Duodenal mucosa (tissue), 2 donors: Measurements from ENCODE around the gene C1orf210.

Experiments
- H3K27ac ChIP-seq: one replicate; pipeline ENCODE4 v1.7.0; 2013; ENCODE audit warnings: low read depth, low read length
- H3K27me3 ChIP-seq, 2 donors: one replicate each; pipeline ENCODE4 v1.7.0; 2013; ENCODE audit warnings: low read length in 2 of 2, control low read depth in 1 of 2; ENCODE audit not compliant: insufficient read depth in 2 of 2, control insufficient read depth in 1 of 2
- H3K36me3 ChIP-seq, 2 donors: one replicate each; pipeline ENCODE4 v1.7.0; 2013; ENCODE audit warnings: low read length in 2 of 2, control low read depth in 1 of 2; ENCODE audit not compliant: insufficient read depth in 2 of 2, control insufficient read depth in 1 of 2
- H3K4me1 ChIP-seq, 2 donors: one replicate each; pipeline ENCODE4 v1.7.0; 2013; ENCODE audit warnings: low read length in 2 of 2, control low read depth in 1 of 2; ENCODE audit not compliant: insufficient read depth in 2 of 2, control insufficient read depth in 1 of 2
- H3K4me3 ChIP-seq, 2 donors: one replicate each; pipeline ENCODE4 v1.7.0; 2013; ENCODE audit warnings: low read length in 2 of 2, low read depth in 1 of 2
- H3K9ac ChIP-seq, 2 donors: one replicate each; pipeline ENCODE4 v1.7.0; 2013; ENCODE audit warnings: low read length in 2 of 2, low read depth in 1 of 2
- H3K9me3 ChIP-seq, 2 donors: one replicate each; pipeline ENCODE4 v1.7.0; 2013; ENCODE audit warnings: low read length in 2 of 2, control low read depth in 1 of 2; ENCODE audit not compliant: control insufficient read depth in 1 of 2

C1orf210 gene

GRCh38 chr1:43274804-43275180 lies 10.6 kb downstream of the C1orf210 start:
- no peaks in the 10 kb centered on the region for H3K36me3 ChIP-seq
- peak overlapping the region in 1 of 2 donors; percentile 15 for H3K4me3 ChIP-seq
- H3K27ac ChIP-seq, result no peak overlapping the region
- H3K4me1 ChIP-seq, result peaks cover 44 to 45% of the 10 kb centered on the region in 2 donors
- H3K9me3 ChIP-seq, result no peaks in the 10 kb centered on the region
- no peak overlapping the region for H3K9ac ChIP-seq
- no peaks in the 10 kb centered on the region for H3K27me3 ChIP-seq

- Histone ChIP-seq H3K36me3 (no peaks in the 10 kb centered on the region), H3K9ac (no peak overlapping the region), H3K9me3 (no peaks in the 10 kb centered on the region), H3K4me1 (peaks cover 44 to 45% of the 10 kb centered on the region in 2 donors), H3K27ac (no peak overlapping the region), H3K4me3 (peak overlapping the region in 1 of 2 donors; percentile 15), H3K27me3 (no peaks in the 10 kb centered on the region)
Measured at GRCh38 chr1:43274125-43274803, 11.1 kb downstream of the C1orf210 start.

GRCh38 chr1:43273708-43274107 lies 11.7 kb downstream of the C1orf210 start:
- Histone ChIP-seq H3K4me3 (no peak overlapping the region), H3K27me3 (no peaks in the 10 kb centered on the region), H3K9me3 (no peaks in the 10 kb centered on the region), H3K36me3 (no peaks in the 10 kb centered on the region), H3K9ac (no peak overlapping the region), H3K4me1 (peaks cover 41 to 46% of the 10 kb centered on the region in 2 donors), H3K27ac (no peak overlapping the region)

GRCh38 chr1:43272576-43273571 lies 12.5 kb downstream of the C1orf210 start:
- no peaks in the 10 kb centered on the region for H3K27me3 ChIP-seq
- no peak overlapping the region for H3K27ac ChIP-seq
- peaks cover 38 to 50% of the 10 kb centered on the region in 2 donors for H3K4me1 ChIP-seq
- H3K9me3 ChIP-seq, result no peaks in the 10 kb centered on the region
- H3K9ac ChIP-seq, result no peak overlapping the region
- H3K4me3 ChIP-seq, result no peak overlapping the region
- no peaks in the 10 kb centered on the region for H3K36me3 ChIP-seq

- Histone ChIP-seq H3K27ac (no peak overlapping the region), H3K36me3 (no peaks in the 10 kb centered on the region), H3K9ac (no peak overlapping the region), H3K4me1 (peaks cover 33 to 58% of the 10 kb centered on the region in 2 donors), H3K9me3 (no peaks in the 10 kb centered on the region), H3K4me3 (no peak overlapping the region), H3K27me3 (no peaks in the 10 kb centered on the region)
Measured at GRCh38 chr1:43272161-43272560, 13.2 kb downstream of the C1orf210 start.

GRCh38 chr1:43271186-43272118 lies 13.9 kb downstream of the C1orf210 start:
- H3K9ac ChIP-seq, result peak overlapping the region; percentile 12 to 64
- no peaks in the 10 kb centered on the region for H3K27me3 ChIP-seq
- H3K36me3 ChIP-seq, result no peaks in the 10 kb centered on the region
- peaks cover 28 to 56% of the 10 kb centered on the region in 2 donors for H3K4me1 ChIP-seq
- H3K27ac ChIP-seq, result no peak overlapping the region
- no peaks in the 10 kb centered on the region for H3K9me3 ChIP-seq
- peak overlapping the region; percentile 64 to 70 for H3K4me3 ChIP-seq

- Histone ChIP-seq H3K36me3 (no peaks in the 10 kb centered on the region), H3K4me1 (peaks cover 28 to 56% of the 10 kb centered on the region in 2 donors), H3K4me3 (peak overlapping the region; percentile 64 to 70), H3K27ac (peak overlapping the region; percentile 55), H3K27me3 (no peaks in the 10 kb centered on the region), H3K9me3 (no peaks in the 10 kb centered on the region), H3K9ac (peak overlapping the region; percentile 26 to 64)
Measured at GRCh38 chr1:43270421-43271095, 14.8 kb downstream of the C1orf210 start.

GRCh38 chr1:43269627-43270375 lies 15.6 kb downstream of the C1orf210 start, which contains the start of gene TMEM125:
Gene TMEM125, plus strand, starts transcription at chr1:43269983. Its CDS starts 2,740 bp downstream, at chr1:43272723.
- peaks cover 28 to 54% of the 10 kb centered on the region in 2 donors for H3K4me1 ChIP-seq
- peak within 1 kb of the TSS; percentile 64 to 70 for H3K4me3 ChIP-seq
- no peaks in the 10 kb centered on the region for H3K36me3 ChIP-seq
- H3K9ac ChIP-seq, result peak within 1 kb of the TSS; percentile 26 to 64
- H3K27ac ChIP-seq, result peak within 1 kb of the TSS; percentile 55
- H3K27me3 ChIP-seq, result no peaks in the 10 kb centered on the region
- H3K9me3 ChIP-seq, result no peaks in the 10 kb centered on the region
